ENCODE data around the gene IRF2BP2.

- TF ChIP-seq ZC3H10 (CRISPR knock-in tag; IDR thresholded peaks at IDR 0.05) = no peak
- no peak for TF ChIP-seq BACH2 (CRISPR knock-in tag; IDR thresholded peaks at IDR 0.05; ENCODE audit: borderline replicate concordance)
- TF ChIP-seq ZFP3 (CRISPR knock-in tag; IDR thresholded peaks at IDR 0.05) = no peak
These were observed 311 bp downstream of the IRF2BP2 start for GRCh38 chr1:234609691-234610042.

Data from SK-N-SH treated with all-trans-retinoic acid at 6 μM for 48 hours (cell line).